IMR-90 (cell line): ENCODE measurements around the gene CRIM1. TPM values are rescaled to one million over a fixed set of nuclear protein-coding genes. Genes with fewer than 3 reads are reported as not detected.
A peak's percentile ranks its signal among the peaks of the same experiment; 100 is the strongest.

Experiments used
- ATAC-seq: fragments of 200-7000 bp; cut with Tn5 transposase; 2 replicates; pipeline ENCODE4 v1.9.1; 2020; ENCODE audit warnings: low read depth, mild to moderate bottlenecking, moderate library complexity
- BruUV-seq: library from RNA; stranded (reverse); fragments of 400-500 nt; replicated peaks from 2 replicates; lab custom pipeline; 2021; lab: Mats Ljungman, UMichigan
- CTCF ChIA-PET: fragments of 300-600 bp; formaldehyde crosslinking; extraction: SDS; loops from one replicate; lab custom pipeline; 2021; ENCODE audit warnings: antibody characterized with exemption; lab: Yijun Ruan, JAX
- POLR2A ChIA-PET: fragments of 300-600 bp; sonication (Branson Sonifier 250); formaldehyde crosslinking; loops from one replicate; lab custom pipeline; 2022; ENCODE audit warnings: antibody characterized with exemption; ENCODE audit not compliant: unreplicated experiment; lab: Charles Lee
- DNase-seq: peaks from one replicate; pipeline ENCODE4 v3.0.0; 2013
- H2AFZ ChIP-seq: replicated peaks from 2 replicates; pipeline ENCODE3; 2013; ENCODE audit warnings: low read length, mild to moderate bottlenecking; ENCODE audit not compliant: poor library complexity
- H2AK5ac ChIP-seq: 2 replicates; pipeline ENCODE4 v1.6.1; 2013; ENCODE audit warnings: low read depth, low read length, inconsistent platforms
- H2AK9ac ChIP-seq: replicated peaks from 2 replicates; pipeline ENCODE3; 2013; ENCODE audit warnings: mild to moderate bottlenecking, low read depth, low read length, moderate library complexity; ENCODE audit not compliant: poor library complexity
- H2BK120ac ChIP-seq: 2 replicates; pipeline ENCODE4 v1.6.1; 2013; ENCODE audit warnings: low read depth, low read length, inconsistent platforms
- H2BK15ac ChIP-seq: 3 replicates; pipeline ENCODE4 v1.6.1; 2013; ENCODE audit warnings: low read depth, low read length, inconsistent platforms
- H2BK20ac ChIP-seq: 2 replicates; pipeline ENCODE4 v1.6.1; 2013; ENCODE audit warnings: low read depth, mild to moderate bottlenecking, inconsistent platforms, low read length, moderate library complexity
- H2BK5ac ChIP-seq: 2 replicates; pipeline ENCODE4 v1.6.1; 2013; ENCODE audit warnings: mild to moderate bottlenecking, low read depth, low read length, inconsistent platforms; ENCODE audit not compliant: poor library complexity, severe bottlenecking
- H3K14ac ChIP-seq: replicated peaks from 2 replicates; pipeline ENCODE4 v1.6.1; 2013; ENCODE audit warnings: low read depth, low read length, inconsistent platforms
- H3K18ac ChIP-seq: 2 replicates; pipeline ENCODE4 v1.6.1; 2013; ENCODE audit warnings: low read depth, low read length, control low read depth
- H3K23ac ChIP-seq: 2 replicates; pipeline ENCODE4 v1.6.1; 2013; ENCODE audit warnings: low read depth, low read length, inconsistent platforms
- H3K27ac ChIP-seq: 2 replicates; pipeline ENCODE4 v1.5.1; 2013; ENCODE audit warnings: mild to moderate bottlenecking, control low read depth, low read length; ENCODE audit not compliant: insufficient read depth
- H3K27me3 ChIP-seq: 2 replicates; pipeline ENCODE4 v1.6.1; 2013; ENCODE audit warnings: low read length; ENCODE audit not compliant: control insufficient read depth, insufficient read depth
- H3K36me3 ChIP-seq: 2 replicates; pipeline ENCODE4 v1.6.1; 2013; ENCODE audit warnings: low read length, mixed read lengths; ENCODE audit not compliant: control insufficient read depth, insufficient read depth
- H3K4ac ChIP-seq: 2 replicates; pipeline ENCODE4 v1.6.1; 2013; ENCODE audit warnings: low read depth, low read length, inconsistent platforms
- H3K4me1 ChIP-seq: 2 replicates; pipeline ENCODE4 v1.6.1; 2013; ENCODE audit warnings: low read length, mixed read lengths; ENCODE audit not compliant: control insufficient read depth, insufficient read depth
- H3K4me2 ChIP-seq: 2 replicates; pipeline ENCODE4 v1.6.1; 2013; ENCODE audit warnings: low read depth, mild to moderate bottlenecking, control low read depth, low read length, moderate library complexity
- H3K4me3 ChIP-seq: 2 replicates; pipeline ENCODE4 v1.5.1; 2013; ENCODE audit warnings: low read depth, mild to moderate bottlenecking, control low read depth, low read length, moderate library complexity; ENCODE audit not compliant: insufficient read depth
- H3K56ac ChIP-seq: 2 replicates; pipeline ENCODE4 v1.6.1; 2013; ENCODE audit warnings: low read length, inconsistent platforms; ENCODE audit not compliant: insufficient read depth; ENCODE audit errors: extremely low read depth
- H3K79me1 ChIP-seq, 2 experiments: 2 replicates each; pipeline ENCODE4 v1.6.1; 2013; ENCODE audit warnings: low read length in 2 of 2, inconsistent platforms in 1 of 2, low read depth in 1 of 2
- H3K9ac ChIP-seq: 2 replicates; pipeline ENCODE4 v1.6.1; 2013; ENCODE audit warnings: low read depth, low read length, control low read depth
- H3K9me1 ChIP-seq: 2 replicates; pipeline ENCODE4 v1.6.1; 2013; ENCODE audit warnings: low read length, inconsistent platforms; ENCODE audit not compliant: insufficient read depth
- H3K9me3 ChIP-seq: 2 replicates; pipeline ENCODE4 v1.6.1; 2013; ENCODE audit warnings: low read length; ENCODE audit not compliant: control insufficient read depth, insufficient read depth
- H4K20me1 ChIP-seq: 2 replicates; pipeline ENCODE4 v1.6.1; 2013; ENCODE audit warnings: low read length, inconsistent platforms; ENCODE audit not compliant: insufficient read depth
- H4K5ac ChIP-seq: 2 replicates; pipeline ENCODE4 v1.6.1; 2013; ENCODE audit warnings: mild to moderate bottlenecking, low read depth, low read length, control low read depth
- H4K8ac ChIP-seq, 2 experiments: 2 replicates each; pipeline ENCODE4 v1.6.1; 2013; ENCODE audit warnings: low read depth in 2 of 2, low read length in 2 of 2, control low read depth in 1 of 2, inconsistent platforms in 1 of 2
- H4K91ac ChIP-seq: 2 replicates; pipeline ENCODE4 v1.6.1; 2013; ENCODE audit warnings: low read depth, low read length, inconsistent platforms; ENCODE audit not compliant: insufficient read depth
- BHLHE40 ChIP-seq: fragments of 150-350 bp; IDR thresholded peaks from 2 replicates; pipeline ENCODE4 v1.6.1; 2016; ENCODE audit warnings: mild to moderate bottlenecking, low read depth, low read length
- CEBPB ChIP-seq: IDR thresholded peaks from 2 replicates; pipeline ENCODE4 v1.6.1; 2012; ENCODE audit warnings: low read depth, low read length, improper control_type of control experiment
- CHD1 ChIP-seq: IDR thresholded peaks from 2 replicates; pipeline ENCODE4 v1.6.1; 2012; ENCODE audit warnings: low read depth, low read length, improper control_type of control experiment
- FOS ChIP-seq: fragments of 150-350 bp; IDR thresholded peaks from 2 replicates; pipeline ENCODE4 v1.6.1; 2016; ENCODE audit warnings: low read depth, low read length
- MAFK ChIP-seq: IDR thresholded peaks from 2 replicates; pipeline ENCODE4 v1.6.1; 2012; ENCODE audit warnings: low read depth, low read length, improper control_type of control experiment
- MAZ ChIP-seq: IDR thresholded peaks from 2 replicates; pipeline ENCODE4 v1.6.1; 2012; ENCODE audit warnings: low read depth, mild to moderate bottlenecking, low read length, improper control_type of control experiment, moderate library complexity, borderline replicate concordance
- MXI1 ChIP-seq: IDR thresholded peaks from 2 replicates; pipeline ENCODE4 v1.6.1; 2012; ENCODE audit warnings: low read depth, mild to moderate bottlenecking, low read length, moderate library complexity, borderline replicate concordance
- NFE2L2 ChIP-seq: fragments of 150-350 bp; IDR thresholded peaks from 2 replicates; pipeline ENCODE4 v1.6.1; 2016; ENCODE audit warnings: low read depth, mild to moderate bottlenecking, low read length
- POLR2A ChIP-seq: IDR thresholded peaks from 2 replicates; pipeline ENCODE4 v1.6.1; 2012; ENCODE audit warnings: mild to moderate bottlenecking, low read depth, low read length
- RAD21 ChIP-seq: IDR thresholded peaks from 2 replicates; pipeline ENCODE4 v1.6.1; 2012; ENCODE audit warnings: low read length, improper control_type of control experiment
- RCOR1 ChIP-seq: IDR thresholded peaks from 2 replicates; pipeline ENCODE4 v1.6.1; 2012; ENCODE audit warnings: mild to moderate bottlenecking, low read length, improper control_type of control experiment; ENCODE audit not compliant: insufficient replicate concordance
- RFX5 ChIP-seq: IDR thresholded peaks from 2 replicates; pipeline ENCODE4 v1.8.0; 2012; ENCODE audit warnings: low read depth, mild to moderate bottlenecking, low read length, moderate library complexity
- SMC3 ChIP-seq: fragments of 150-350 bp; IDR thresholded peaks from 2 replicates; pipeline ENCODE4 v1.6.1; 2016; ENCODE audit warnings: low read depth, mild to moderate bottlenecking, antibody characterized with exemption, low read length, moderate library complexity
- WGBS, 2 experiments: methylation state at CpG; one replicate each; pipeline versions ENCODE4 v1.1.5 to v1.1.7; 2013; ENCODE audit warnings: missing lambda C conversion rate in 2 of 2; ENCODE audit not compliant: insufficient read length in 1 of 2; ENCODE audit errors: extremely low coverage in 2 of 2; 5-methylcytosine and 5-hydroxymethylcytosine counted together
- dilution Hi-C: fragments of 300-500 bp; cut with HindIII; formaldehyde crosslinking; loops from one replicate; pipeline ENCODE4 v1.14.3; 2018; ENCODE audit warnings: low sequenced_read_pairs; ENCODE audit not compliant: unreplicated experiment
- in situ Hi-C: fragments of 300-500 bp; cut with MboI; formaldehyde crosslinking; loops from 3 replicates; pipeline ENCODE4 v1.14.3; 2019; ENCODE audit warnings: low sequenced_read_pairs, inconsistent platforms, mixed read lengths
- intact Hi-C: fragments of 100-400 bp; cut with micrococcal nuclease; formaldehyde crosslinking; loops from 2 replicates; pipeline ENCODE4 v1.10.0; 2022
- polyA plus RNA-seq, 3 experiments: library from polyadenylated mRNA; depleted of rRNA; stranded (reverse); fragments of >200 nt; gene quantifications; 2 replicates each; pipeline ENCODE4 v1.2.3, GENCODE V29; 2012; ENCODE audit warnings: low replicate concordance in 1 of 3
- total RNA-seq: library from RNA; depleted of rRNA; stranded (reverse); fragments of >200 nt; gene quantifications from 2 replicates; pipeline ENCODE4 v1.2.3, GENCODE V29; 2012
- TF ChIP-seq, protein P1 (sequence below): fragments of 150-350 bp; IDR thresholded peaks from 2 replicates; pipeline ENCODE4 v1.6.1; 2016; ENCODE audit warnings: low read depth, mild to moderate bottlenecking, low read length, moderate library complexity, borderline replicate concordance
- TF ChIP-seq, protein P2 (sequence below): fragments of 150-350 bp; IDR thresholded peaks from 2 replicates; pipeline ENCODE4 v1.6.1; 2017; ENCODE audit warnings: mild to moderate bottlenecking, antibody characterized with exemption, low read length, low read depth
- TF ChIP-seq, protein P3 (sequence below): conservative IDR thresholded peaks from 2 replicates; pipeline ENCODE4 v1.5.1; 2012; ENCODE audit warnings: mild to moderate bottlenecking, low read depth, low read length, improper control_type of control experiment

The CRIM1 gene
- total and polyA plus RNA-seq, 2 of the 4 experiments (the other 2 are of a cell fraction): 285 to 490 TPM

DNA sequence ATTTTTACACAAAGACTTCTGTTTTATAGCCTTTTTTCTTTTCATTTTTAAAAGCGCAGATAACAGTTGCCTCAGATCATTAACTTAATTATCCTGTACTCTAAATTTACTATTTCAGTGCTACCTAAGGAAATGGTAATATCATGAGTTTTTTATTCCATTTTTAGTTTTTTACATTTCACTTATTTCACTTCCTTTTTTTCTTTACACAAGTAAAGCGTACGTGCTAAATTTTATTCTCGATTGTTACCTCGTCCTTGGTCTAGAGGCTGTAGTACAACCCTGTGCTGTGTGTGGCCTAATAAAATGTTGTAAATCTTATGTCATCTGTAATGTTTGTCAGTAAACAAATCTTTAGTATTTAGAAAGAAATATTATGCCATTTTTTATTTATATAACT, 49.2 kb downstream of the CRIM1 start:
- no peak overlapping the region for H2BK20ac ChIP-seq
- peaks cover 36% of the 10 kb centered on the region for H3K4me1 ChIP-seq
- no peak overlapping the region for H2AK5ac ChIP-seq
- ChIA-PET POLR2A (no interaction called here), CTCF (interaction anchor here (0.6 kb wide), 1 partner anchor 39 kb away, joined by 3 read pairs; no protein-coding TSS in a partner anchor)
- BruUV-seq: no TSS peak
- H3K9ac ChIP-seq: no peak overlapping the region
- peaks cover 89% of the 10 kb centered on the region for H4K20me1 ChIP-seq
- peaks cover 9% of the 10 kb centered on the region for H3K36me3 ChIP-seq
- H3K4me3 ChIP-seq: no peak overlapping the region
- no peaks in the 10 kb centered on the region for H3K9me3 ChIP-seq
- no peak overlapping the region for H4K8ac ChIP-seq
- H3K27me3 ChIP-seq: no peaks in the 10 kb centered on the region
- in situ Hi-C loops (no loop called here), intact Hi-C loops (no loop called here), dilution Hi-C loops (no loop called here)
- H4K91ac ChIP-seq: no peak overlapping the region
- H3K18ac ChIP-seq: no peak overlapping the region
- no peak for ATAC-seq
- H4K5ac ChIP-seq: no peak overlapping the region
- peak overlapping the region; percentile 28 for H2BK5ac ChIP-seq
- H3K23ac ChIP-seq: no peak overlapping the region
- DNase-seq: no peak
- no peak overlapping the region for H3K56ac ChIP-seq
- no peak overlapping the region for H2AK9ac ChIP-seq
- no peak overlapping the region for H3K14ac ChIP-seq
- TF ChIP-seq SMC3: no peak
- no peak for TF ChIP-seq RAD21
- TF ChIP-seq CEBPB: no peak
- no peak for TF ChIP-seq BHLHE40
- TF ChIP-seq, protein P1, sequence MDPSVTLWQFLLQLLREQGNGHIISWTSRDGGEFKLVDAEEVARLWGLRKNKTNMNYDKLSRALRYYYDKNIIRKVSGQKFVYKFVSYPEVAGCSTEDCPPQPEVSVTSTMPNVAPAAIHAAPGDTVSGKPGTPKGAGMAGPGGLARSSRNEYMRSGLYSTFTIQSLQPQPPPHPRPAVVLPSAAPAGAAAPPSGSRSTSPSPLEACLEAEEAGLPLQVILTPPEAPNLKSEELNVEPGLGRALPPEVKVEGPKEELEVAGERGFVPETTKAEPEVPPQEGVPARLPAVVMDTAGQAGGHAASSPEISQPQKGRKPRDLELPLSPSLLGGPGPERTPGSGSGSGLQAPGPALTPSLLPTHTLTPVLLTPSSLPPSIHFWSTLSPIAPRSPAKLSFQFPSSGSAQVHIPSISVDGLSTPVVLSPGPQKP: no peak
- no peak for TF ChIP-seq MXI1
- TF ChIP-seq, protein P2, sequence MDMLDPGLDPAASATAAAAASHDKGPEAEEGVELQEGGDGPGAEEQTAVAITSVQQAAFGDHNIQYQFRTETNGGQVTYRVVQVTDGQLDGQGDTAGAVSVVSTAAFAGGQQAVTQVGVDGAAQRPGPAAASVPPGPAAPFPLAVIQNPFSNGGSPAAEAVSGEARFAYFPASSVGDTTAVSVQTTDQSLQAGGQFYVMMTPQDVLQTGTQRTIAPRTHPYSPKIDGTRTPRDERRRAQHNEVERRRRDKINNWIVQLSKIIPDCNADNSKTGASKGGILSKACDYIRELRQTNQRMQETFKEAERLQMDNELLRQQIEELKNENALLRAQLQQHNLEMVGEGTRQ: no peak
- TF ChIP-seq RFX5: no peak
- TF ChIP-seq MAFK: no peak
- TF ChIP-seq, protein P3, sequence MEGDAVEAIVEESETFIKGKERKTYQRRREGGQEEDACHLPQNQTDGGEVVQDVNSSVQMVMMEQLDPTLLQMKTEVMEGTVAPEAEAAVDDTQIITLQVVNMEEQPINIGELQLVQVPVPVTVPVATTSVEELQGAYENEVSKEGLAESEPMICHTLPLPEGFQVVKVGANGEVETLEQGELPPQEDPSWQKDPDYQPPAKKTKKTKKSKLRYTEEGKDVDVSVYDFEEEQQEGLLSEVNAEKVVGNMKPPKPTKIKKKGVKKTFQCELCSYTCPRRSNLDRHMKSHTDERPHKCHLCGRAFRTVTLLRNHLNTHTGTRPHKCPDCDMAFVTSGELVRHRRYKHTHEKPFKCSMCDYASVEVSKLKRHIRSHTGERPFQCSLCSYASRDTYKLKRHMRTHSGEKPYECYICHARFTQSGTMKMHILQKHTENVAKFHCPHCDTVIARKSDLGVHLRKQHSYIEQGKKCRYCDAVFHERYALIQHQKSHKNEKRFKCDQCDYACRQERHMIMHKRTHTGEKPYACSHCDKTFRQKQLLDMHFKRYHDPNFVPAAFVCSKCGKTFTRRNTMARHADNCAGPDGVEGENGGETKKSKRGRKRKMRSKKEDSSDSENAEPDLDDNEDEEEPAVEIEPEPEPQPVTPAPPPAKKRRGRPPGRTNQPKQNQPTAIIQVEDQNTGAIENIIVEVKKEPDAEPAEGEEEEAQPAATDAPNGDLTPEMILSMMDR: no peak
- TF ChIP-seq MAZ: no peak
- TF ChIP-seq CHD1: no peak
- no peak for TF ChIP-seq POLR2A
- TF ChIP-seq FOS: no peak
- no peak for TF ChIP-seq RCOR1
- TF ChIP-seq NFE2L2: no peak
- H2AFZ ChIP-seq: no peak overlapping the region
- no peak overlapping the region for H3K27ac ChIP-seq
- peaks cover 33% of the 10 kb centered on the region for H3K9me1 ChIP-seq
- no CpG with 5 or more reads among the region's 5 CpGs for WGBS, 2 experiments
- no peak overlapping the region for H3K4ac ChIP-seq
- H2BK120ac ChIP-seq: no peak overlapping the region
- no peak overlapping the region for H3K4me2 ChIP-seq
- peaks cover 20 to 71% of the 10 kb centered on the region in 2 experiments for H3K79me1 ChIP-seq
- H2BK15ac ChIP-seq: no peak overlapping the region
